ENCODE results near the gene SKAP2. TPM values are rescaled to one million over a fixed set of nuclear protein-coding genes. Genes with fewer than 3 reads are reported as not detected.

Gene SKAP2
- total and polyA plus RNA-seq, 2 donors (not counting 3 experiments of a cell fraction or from before 2014, with no cell fraction given): 4.0 to 27.6 TPM

DNA sequence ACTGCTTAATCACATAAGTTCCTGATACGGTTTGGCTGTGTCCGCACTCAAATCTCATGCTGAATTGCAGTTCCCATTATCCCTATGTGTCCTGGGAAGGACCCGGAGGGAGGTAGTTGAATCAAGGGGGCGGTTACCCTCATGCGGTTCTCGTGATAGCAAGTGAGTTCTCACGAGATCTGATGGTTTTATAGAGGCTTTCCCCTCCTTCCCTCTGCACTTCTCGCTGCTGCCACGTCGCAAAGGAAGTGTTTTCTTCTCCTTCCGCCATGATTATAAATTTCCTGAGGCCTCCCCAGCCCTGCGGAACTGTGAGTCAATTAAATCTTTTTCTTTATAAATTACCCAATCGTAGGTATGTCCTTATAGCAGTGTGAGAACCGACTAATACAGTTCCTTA lies 226.2 kb downstream of the SKAP2 start:
- H2AFZ ChIP-seq (ENCODE audit: low read depth, low read length): no peak overlapping the region
- no peak overlapping the region for H3K27ac ChIP-seq (ENCODE audit: insufficient read depth, low read depth, low read length)
- DNase-seq (ENCODE audit: low read depth, low spot score) (no peak), FAIRE-seq (no peak)
- H4K20me1 ChIP-seq (replicated peaks; ENCODE audit: control insufficient read depth, extremely low read depth, insufficient read depth, low read length): no peaks in the 10 kb centered on the region
- no peak overlapping the region for H3K4me2 ChIP-seq (ENCODE audit: insufficient read depth, low read length)
- H3K79me2 ChIP-seq (ENCODE audit: control insufficient read depth, insufficient read depth, low read length): no peaks in the 10 kb centered on the region
- no peak overlapping the region for H3K9ac ChIP-seq (replicated peaks; ENCODE audit: extremely low read depth, insufficient read depth, low read length)
- dilution Hi-C loops (cut with MboI; ENCODE audit: extremely low pct_ligation_motif_present, low sequenced_read_pairs) (no loop called here), intact Hi-C loops (cut with micrococcal nuclease) (no loop called here)
- ChIA-PET CTCF (no interaction called here), POLR2A (no interaction called here)
- no peaks in the 10 kb centered on the region for H3K9me3 ChIP-seq (replicated peaks; ENCODE audit: control insufficient read depth, insufficient read depth, low read length)
- BruUV-seq (replicated peaks): no TSS peak
- TF ChIP-seq MYC (IDR thresholded peaks at IDR 0.05; ENCODE audit: low read depth, low read length) (no peak), POLR2AphosphoS5 (IDR thresholded peaks at IDR 0.05; ENCODE audit: insufficient read depth, low read depth, low read length) (no peak), JUN (IDR thresholded peaks at IDR 0.05; ENCODE audit: borderline replicate concordance, insufficient read depth, insufficient read length, low read depth) (no peak), GATA2 (IDR thresholded peaks at IDR 0.05; ENCODE audit: insufficient read depth, insufficient read length, low read depth, low read length) (no peak), POLR2A (IDR thresholded peaks at IDR 0.05; ENCODE audit: low read depth, low read length) (no peak), FOS (IDR thresholded peaks at IDR 0.05; ENCODE audit: borderline replicate concordance, insufficient read depth, low read length) (no peak), EZH2 (IDR thresholded peaks at IDR 0.05; ENCODE audit: borderline replicate concordance, low read depth, low read length, severe bottlenecking) (no peak)
- TF ChIP-seq, protein P1, sequence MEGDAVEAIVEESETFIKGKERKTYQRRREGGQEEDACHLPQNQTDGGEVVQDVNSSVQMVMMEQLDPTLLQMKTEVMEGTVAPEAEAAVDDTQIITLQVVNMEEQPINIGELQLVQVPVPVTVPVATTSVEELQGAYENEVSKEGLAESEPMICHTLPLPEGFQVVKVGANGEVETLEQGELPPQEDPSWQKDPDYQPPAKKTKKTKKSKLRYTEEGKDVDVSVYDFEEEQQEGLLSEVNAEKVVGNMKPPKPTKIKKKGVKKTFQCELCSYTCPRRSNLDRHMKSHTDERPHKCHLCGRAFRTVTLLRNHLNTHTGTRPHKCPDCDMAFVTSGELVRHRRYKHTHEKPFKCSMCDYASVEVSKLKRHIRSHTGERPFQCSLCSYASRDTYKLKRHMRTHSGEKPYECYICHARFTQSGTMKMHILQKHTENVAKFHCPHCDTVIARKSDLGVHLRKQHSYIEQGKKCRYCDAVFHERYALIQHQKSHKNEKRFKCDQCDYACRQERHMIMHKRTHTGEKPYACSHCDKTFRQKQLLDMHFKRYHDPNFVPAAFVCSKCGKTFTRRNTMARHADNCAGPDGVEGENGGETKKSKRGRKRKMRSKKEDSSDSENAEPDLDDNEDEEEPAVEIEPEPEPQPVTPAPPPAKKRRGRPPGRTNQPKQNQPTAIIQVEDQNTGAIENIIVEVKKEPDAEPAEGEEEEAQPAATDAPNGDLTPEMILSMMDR (IDR thresholded peaks at IDR 0.05; ENCODE audit: extremely low read depth in 1 of 2, insufficient read depth in 1 of 2, low read depth in 1 of 2, low read length in 2 of 2): no peak
- TF ChIP-seq, protein P2, sequence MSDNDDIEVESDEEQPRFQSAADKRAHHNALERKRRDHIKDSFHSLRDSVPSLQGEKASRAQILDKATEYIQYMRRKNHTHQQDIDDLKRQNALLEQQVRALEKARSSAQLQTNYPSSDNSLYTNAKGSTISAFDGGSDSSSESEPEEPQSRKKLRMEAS (IDR thresholded peaks at IDR 0.05; ENCODE audit: insufficient read depth, insufficient read length): no peak
- H3K36me3 ChIP-seq (ENCODE audit: control insufficient read depth in 2 of 2, extremely low read depth in 1 of 2, insufficient read depth in 2 of 2, low read length in 2 of 2): no peaks in the 10 kb centered on the region
- H3K4me1 ChIP-seq (ENCODE audit: control insufficient read depth, extremely low read depth, insufficient read depth, low read length): no peaks in the 10 kb centered on the region
- no peaks in the 10 kb centered on the region for H3K9me1 ChIP-seq (replicated peaks; ENCODE audit: control insufficient read depth, extremely low read depth, insufficient read depth, low read length)
- no peak overlapping the region for H3K4me3 ChIP-seq (replicated peaks in 1 of 3; ENCODE audit: insufficient read depth in 1 of 3, low read depth in 1 of 3, low read length in 3 of 3)
- no peaks in the 10 kb centered on the region for H3K27me3 ChIP-seq (ENCODE audit: control insufficient read depth in 2 of 2, insufficient read depth in 2 of 2, low read length in 2 of 2)
